ENCODE data around the gene CES2. TPM values are rescaled to one million over a fixed set of nuclear protein-coding genes. Genes with fewer than 3 reads are reported as not detected.
"Not testable (repeated sequence)": the region's sequence is repeated elsewhere in the genome, so short reads cannot be mapped to it uniquely, and the experiment has no call there.

CES2 gene, protein sequence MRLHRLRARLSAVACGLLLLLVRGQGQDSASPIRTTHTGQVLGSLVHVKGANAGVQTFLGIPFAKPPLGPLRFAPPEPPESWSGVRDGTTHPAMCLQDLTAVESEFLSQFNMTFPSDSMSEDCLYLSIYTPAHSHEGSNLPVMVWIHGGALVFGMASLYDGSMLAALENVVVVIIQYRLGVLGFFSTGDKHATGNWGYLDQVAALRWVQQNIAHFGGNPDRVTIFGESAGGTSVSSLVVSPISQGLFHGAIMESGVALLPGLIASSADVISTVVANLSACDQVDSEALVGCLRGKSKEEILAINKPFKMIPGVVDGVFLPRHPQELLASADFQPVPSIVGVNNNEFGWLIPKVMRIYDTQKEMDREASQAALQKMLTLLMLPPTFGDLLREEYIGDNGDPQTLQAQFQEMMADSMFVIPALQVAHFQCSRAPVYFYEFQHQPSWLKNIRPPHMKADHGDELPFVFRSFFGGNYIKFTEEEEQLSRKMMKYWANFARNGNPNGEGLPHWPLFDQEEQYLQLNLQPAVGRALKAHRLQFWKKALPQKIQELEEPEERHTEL
- 18.7 TPM for total RNA-seq

DNA sequence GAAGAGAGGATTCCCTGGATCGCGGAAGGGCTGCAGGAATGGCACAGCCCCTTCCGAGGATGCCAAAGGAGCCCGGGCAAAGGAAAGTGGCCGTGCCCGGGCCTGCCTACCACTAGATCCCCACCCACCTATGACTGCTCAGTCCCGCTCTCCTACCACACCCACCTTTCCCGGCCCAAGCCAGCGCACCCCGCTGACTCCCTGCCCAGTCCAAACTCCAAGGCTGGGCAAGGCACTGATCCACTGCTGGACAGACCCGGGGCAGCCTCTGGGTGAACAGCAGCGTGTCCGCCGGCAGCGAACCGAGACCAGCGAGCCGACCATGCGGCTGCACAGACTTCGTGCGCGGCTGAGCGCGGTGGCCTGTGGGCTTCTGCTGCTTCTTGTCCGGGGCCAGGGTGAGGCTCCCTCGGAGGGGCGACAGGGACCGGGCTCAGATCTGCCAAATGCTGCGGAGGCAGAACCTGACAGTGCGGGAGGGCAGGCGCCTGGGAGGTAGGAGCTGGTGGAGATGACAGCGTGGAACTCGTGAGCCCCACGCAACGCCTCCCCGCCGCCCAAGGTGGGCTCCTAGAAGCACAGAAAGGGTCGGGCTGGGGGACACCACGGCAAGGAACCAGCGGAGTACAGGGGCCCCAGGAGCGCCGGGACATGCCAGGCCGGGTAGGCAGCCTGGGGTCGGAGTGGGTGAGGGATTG lies at the start of gene CES2:
CES2 (plus strand) TSS at position 203 of the 698 bp plus-strand sequence; CDS start at position 323, 120 bp downstream.
- DNase-seq, result no peak

DNA sequence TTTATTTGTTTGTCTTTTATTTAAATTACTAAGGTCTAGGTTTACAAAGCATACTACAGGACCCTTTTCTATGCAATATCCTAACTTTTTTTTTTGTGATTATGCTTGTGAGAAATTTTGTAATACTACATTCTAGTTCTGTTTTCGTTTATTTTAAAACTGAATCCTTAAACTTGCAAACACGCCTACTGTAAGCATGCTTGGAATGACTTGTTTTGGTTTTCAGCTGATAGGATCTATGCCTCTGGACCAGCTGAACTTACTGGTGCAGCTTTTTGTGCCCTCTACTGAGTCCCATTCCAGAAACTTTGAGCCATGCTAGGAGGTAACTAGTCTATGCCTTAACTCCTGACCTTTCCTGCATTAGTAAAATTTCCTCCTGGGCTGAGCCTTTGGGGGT lies 49.0 kb upstream of the CES2 start:
- DNase-seq, result no peak

DNA sequence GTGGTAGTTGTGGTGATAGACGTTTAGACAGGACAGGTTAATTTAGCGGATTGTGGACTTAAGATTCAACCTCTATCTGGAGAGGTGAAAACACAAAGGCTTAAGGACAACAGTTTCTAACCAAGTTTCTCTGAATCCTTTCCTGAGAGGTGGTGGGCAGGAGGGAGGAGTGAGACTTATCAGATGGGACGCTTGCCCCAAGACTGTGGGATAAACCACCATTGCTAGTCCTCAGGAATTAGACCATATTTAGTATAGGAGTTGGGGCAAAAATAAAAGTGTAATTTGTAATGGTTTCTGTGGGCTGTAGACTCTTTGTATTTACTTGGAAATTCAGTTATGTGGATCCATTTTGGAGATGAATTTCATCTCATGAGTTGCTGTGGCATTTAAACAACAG lies 48.4 kb upstream of the CES2 start:
- no peak for DNase-seq

DNA sequence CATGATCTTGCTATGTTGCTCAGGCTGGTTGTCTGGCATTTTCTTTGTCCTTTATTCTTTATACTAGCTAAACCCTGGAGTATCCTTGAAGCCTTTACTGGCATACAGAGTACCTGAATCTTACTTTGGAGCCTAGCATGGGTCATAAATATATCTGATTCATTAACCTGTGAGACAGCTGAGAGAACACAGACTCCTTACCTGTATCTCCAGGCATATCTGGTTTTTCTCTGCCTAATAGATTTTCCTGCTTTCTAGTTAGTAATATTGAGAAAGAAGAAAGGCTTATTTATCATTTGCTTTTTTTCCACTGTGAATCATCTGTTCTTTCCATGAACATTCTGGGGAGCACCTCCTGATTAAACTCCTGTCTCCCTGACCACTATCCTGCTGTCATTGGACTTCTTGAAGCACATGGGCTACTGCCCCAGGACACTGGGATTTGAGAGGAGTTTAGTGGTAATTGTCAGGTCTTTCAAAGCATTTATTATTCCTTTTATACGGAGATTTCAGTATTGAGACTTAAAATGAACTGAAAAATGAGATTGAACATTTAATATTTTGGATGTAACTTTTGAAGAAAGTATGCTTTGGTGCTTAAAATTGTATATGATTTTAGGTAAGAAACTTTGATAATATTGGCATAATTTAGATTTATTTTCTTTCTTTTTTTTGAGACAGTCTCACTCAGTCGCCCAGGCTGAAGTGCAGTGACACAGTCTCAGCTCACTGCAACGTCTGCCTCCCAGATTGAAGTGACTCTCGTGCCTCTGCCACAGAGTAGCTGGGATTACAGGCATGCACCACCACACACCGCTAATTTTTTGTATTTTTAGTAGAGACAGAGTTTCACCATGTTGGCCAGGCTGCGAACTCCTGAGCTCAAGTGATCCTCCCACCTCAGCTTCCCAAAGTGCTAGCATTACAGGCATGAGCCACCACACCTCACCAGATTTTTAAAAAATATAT lies 46.4 kb upstream of the CES2 start:
- no peak for DNase-seq

DNA sequence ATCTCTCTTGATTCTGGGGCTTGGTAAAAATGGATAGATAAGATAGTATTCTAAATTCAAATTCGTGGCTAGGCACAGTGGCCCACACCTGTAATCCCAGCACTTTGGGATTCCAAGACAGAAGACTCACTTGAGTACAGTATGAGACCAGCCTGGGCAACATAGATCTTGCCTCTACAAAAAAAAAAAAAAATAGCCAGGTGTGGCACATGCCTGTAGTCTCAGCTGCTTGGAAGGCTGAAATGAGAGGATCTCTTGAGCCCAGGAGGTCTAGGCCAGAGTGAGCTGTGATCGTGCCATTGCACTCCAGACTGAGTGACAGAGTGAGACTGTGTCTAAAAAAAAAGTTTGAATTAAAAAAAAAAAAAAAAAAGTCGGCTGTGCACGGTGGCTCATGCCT lies 45.7 kb upstream of the CES2 start:
- DNase-seq, result no peak

DNA sequence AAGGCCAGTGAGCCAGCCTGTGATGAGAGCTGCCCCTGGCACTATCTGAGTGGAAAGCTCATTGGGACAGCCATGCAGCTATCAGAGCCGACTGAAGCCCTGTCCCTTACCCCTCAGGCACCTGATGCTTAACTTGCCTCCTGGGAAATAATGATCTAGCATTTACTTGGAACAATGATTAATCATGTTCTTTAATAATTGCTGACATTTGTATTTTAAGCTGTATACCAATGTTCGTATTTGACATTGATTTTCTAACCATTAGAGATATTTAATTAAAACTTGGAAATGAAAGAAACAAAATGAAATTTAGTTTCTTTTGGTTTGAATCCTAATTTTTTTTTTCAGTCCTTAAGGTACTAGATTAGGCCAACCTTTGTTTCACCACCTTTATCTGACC lies 44.5 kb upstream of the CES2 start:
- DNase-seq, result no peak

DNA sequence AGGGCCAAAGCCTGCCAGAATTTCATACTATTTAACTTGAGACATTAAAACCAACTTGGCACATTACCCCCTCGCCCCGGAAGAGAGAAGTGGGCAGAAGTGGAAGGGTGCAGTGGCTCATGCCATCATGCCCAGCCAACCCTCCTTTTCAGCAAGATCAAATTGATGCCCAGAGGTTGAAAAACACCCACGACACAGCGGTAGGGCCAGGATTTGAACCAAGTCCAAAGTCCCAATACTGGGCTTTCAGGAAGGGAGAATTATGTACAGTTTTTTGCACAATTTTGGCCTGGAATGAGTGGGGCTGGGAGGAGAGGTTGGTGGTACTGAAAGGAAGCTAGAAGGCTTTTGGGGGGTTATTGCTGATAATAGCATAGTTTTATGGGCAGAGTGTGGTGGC lies 44.0 kb upstream of the CES2 start:
- DNase-seq, result no peak

DNA sequence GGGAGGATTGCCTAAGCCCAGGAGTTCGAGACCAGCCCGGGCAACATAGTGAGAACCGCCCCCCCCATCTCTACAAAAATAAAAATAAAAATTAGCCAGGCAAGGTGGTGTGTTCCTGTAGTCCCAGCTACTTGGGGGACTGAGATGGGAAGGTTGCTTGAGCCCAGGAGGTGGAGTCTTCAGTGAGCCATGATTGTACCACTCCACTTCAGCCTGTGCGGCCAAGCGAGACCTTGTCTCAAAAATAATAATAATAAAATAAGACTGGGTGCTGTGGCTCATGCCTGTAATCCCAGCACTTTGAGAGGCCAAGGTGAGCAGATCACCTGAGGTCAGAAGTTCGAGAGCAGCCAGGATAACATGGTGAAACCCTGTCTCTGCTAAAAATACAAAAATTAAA lies 43.5 kb upstream of the CES2 start:
- DNase-seq, result no peak

DNA sequence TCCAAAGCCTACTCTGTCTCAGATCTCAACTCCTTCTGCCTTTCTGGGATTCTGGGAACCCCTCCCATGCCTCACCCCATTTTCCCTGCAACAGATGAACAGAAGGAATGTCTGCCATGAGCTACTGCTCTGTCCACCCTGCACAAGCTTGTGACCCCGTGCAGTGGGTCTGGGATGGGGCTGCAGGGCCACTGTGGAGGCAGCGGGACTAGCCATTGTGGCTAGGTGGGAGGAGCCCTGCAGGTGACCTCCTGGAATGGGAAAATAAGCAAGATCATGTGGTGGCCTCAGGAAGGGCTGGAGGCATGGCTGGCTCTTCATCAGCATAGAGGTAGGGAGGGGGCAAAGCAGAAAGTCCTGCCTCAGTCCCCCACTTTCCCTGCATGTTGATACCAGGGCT lies 41.3 kb upstream of the CES2 start:
- no peak for DNase-seq

DNA sequence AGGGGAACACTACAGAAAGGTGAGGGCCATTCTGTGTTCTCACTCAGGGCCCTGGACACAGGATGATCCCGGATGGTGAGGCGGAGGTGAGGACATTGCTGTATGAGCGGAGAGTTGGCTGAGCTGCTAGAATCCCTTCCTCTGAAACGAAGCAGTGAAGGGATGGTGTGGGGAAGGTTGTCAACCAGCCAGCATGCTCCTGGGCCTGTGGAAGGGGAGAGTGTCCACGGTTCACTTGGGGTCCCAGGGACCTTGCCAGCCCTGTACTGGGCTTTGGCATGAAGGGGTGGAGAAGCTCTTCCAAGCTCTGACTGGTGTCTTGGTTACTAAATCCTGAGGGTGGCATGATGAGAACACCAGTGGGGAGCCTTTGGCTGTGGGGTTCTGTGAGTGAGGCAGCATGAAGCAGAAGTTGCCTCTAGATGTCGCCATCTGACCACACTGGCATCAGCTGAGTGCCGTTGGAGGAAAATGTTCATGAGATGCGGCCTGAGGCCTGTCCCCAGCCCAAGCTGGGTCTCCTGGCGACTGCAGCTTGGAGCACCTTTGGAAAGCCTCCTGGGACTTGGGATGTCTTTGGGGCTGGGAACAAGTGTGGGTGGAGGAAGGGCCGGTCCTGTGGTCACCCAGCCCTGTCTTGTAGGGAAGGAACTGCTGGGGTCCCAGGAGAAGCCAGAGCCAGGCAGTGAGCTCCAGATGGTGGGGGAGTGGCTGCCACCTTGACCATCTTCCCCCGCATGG lies 40.2 kb upstream of the CES2 start:
- DNase-seq, result peak; percentile 22

DNA sequence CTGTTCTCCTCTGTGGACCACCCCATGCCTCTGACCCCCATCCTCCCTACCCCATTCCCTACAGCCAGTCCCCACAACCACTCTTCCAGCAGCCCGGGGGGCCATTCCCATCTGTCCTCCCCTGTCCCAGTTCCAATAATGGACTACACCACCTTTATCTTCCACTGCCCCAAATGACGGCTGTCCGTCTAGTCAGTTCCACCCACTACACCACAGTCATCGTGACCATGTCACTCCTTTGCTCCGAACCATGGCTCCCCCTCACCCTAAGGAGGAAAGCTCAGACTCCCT lies 39.7 kb upstream of the CES2 start:
- no peak for DNase-seq

DNA sequence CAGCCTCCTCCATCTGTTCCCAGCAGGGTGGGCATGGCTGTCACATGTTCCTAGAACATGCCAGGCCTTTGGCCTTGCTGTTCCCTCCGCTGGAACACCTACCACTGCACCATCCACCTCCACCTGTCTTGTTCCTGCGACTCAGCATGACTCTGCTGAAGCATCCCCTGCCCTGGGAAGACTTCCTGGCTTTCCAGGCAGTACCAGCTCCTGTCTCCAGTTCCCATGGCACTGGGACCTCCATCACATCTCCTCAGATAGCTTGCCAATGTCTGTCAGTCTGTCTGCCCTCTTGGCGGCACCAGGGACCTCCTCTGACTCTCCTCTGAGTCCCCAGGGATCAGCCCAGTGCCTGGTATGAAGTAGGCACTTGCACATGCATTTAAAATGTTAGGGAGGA lies 39.3 kb upstream of the CES2 start:
- no peak for DNase-seq

DNA sequence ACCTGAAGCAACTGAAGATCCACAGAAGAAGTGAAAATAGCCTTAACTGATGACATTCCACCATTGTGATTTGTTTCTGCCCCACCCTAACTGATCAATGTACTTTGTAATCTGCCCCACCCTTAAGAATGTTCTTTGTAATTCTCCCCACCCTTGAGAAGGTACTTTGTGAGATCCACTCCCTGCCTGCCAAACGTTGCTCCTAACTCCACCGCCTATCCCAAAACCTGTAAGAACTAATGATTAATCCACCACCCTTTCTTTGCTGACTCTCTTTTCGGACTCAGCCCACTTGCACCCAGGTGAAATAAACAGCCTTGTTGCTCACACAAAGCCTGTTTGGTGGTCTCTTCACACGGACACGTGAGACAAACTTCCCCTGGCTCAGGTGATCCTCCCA lies 38.6 kb upstream of the CES2 start:
- not testable (repeated sequence) for DNase-seq

DNA sequence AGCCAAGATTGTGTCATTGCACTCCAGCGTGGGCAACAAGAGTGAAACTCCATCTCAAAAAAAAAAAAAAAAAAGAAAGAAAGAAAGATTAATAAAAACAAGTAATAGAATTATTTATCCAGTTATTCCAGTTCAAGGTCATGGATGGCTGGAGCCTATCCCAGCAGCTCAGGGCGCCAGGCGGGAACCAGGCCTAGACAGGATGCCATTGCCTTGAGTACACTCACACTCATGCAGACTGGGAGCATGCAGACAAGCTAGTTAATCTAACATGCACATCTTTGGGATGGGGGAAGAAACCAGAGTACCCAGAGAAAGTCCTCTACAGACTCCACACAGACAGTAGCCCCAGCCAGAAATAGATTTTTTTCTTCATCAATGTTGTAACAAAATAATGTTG lies 37.1 kb upstream of the CES2 start:
- DNase-seq, result no peak

DNA sequence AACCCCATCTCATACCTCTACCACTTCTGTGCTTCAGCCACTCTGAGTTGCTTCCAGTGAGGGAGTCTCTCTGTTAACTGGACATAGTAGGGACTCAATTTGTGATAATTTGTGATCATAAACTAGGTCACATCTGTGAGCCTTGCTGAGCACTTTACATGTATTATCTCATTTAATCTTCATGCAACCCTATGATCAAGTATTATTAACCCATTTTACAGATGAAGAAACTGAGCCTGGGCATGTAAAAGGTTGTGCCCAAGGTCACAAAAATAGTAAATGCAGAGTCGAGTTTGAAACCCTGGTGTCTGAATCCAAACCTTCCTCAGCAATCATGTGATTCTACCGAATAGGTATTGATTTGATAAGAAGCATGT lies 36.4 kb upstream of the CES2 start:
- DNase-seq, result no peak

DNA sequence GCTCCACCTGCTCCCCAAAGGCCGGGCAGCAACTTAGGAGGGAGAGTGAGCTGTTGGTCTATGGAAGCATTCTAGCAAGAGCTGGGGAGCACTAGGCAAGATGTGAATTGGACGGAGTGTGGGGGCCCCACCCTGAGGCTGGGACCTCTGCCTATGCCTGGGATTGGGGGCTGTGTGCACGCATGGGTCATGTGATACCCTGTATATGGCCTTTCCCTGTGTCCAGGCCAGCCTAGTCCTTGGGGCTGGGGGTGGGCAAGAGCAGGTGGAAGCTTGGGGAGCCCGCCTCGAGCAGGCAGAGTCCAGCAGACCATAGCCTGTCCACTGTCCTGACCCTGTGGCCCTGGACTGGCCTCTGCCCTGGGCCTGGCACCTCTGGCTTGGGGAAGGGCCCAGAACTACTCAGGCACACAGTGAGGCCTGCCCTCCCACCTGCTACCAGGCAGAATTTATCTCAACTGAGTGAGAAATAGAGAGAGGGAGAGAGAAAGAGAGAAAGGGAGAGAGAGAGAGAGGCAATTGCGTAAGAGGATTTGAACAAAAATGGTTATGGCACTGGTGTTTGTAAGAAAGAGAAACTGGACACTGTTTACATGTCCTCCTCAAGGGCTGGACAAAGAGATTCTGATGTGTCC lies 35.9 kb upstream of the CES2 start:
- no peak for DNase-seq

DNA sequence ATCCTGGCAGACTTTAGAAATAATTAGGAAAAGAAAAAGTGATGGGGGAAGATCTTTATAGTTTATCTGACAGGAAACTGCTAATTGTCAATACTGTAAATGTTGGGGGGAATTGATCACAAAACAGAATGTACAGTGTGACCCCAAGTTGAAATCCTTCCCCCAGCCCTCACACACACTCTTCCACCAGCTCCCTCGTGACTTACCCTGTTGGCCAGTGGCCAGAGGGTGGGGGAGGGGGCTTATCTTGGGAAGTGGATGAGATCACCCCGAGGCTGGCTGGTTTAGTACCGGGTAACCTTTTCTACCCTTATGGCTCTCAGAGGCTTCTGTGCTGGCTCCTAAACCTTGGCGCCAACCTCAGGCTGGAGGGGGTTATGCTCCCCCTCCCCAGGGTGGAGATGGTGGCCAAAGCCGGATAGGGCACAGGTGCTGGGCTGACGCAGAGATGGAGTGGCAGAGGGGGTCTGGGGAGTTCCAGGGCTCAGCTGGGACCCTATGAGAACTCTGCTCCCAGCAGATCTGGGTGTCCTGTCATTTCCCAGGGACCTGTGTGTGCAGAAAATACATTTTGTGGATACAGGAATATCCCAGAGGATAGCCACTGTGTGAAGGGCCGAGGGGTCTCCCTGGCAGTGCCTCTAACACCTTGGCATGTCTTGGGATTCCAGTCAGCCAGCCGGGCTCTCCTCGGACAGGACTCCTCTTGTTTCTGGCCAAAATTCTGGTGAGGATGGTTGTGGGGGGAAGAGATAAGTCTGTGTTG lies 35.2 kb upstream of the CES2 start:
- DNase-seq, result peak; percentile 2

DNA sequence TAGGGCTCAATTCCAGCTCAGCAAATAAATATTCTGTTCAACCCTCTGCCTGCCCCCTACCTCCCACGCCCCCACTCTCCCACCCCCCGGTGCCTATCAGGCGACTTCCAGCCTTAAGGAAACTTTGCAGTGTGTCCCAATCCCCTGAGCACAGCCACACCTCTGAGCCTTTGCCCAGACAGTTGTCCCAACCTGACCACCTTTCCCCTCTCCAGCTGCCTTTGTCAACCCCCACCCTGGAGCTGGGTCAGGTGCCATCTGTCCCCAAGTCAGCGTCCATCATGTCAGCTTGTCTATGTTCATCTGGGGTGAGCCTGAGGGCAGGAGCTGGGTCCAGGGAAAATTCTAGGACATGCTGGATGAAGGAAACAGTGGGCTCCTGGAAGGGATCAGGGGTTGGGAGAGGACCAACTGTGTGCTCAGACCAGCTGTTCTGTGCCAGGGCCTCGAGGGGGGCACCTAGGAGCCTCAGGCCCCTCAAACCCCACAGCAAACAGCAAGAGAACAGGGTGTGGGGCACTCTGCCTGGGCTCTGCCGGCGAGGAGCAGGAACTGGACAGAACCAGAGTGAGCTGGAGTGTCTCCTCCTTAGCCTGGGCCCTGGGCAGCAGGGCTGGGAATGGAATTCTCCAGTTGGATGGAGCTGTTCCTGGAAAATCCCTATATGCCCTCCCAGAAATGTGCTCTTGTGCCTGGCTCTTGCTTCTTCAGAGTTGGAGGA lies 34.4 kb upstream of the CES2 start:
- DNase-seq, result no peak

DNA sequence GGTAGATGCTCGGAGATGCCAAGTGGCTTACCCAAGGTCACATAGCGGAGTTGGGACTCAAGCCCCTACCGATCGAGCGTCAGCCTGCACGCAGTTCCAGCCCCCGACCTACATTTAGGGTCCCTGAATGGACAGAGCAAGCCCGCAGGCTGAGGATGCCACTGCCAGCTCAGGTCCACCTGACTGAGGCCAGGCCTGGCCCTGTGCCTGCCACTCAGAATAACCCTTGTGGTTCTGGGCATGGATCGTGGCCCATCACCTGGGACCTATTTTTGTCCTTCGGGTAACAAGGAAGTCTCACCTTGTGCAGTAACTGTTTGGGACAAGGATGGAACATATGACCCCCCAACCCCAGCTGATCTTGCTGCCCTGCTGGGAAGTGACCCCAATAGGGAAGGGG lies 33.7 kb upstream of the CES2 start:
- DNase-seq, result no peak

All from skin of body (tissue), 2 donors.